Right lung (tissue), 5 donors: Measurements from ENCODE around the gene PCDHGA1. TPM values are rescaled to one million over a fixed set of nuclear protein-coding genes. Genes with fewer than 3 reads are reported as not detected.
"Not testable (repeated sequence)": the region's sequence is repeated elsewhere in the genome, so short reads cannot be mapped to it uniquely, and the experiment has no call there.

Experiments used
- DNase-seq, 2 donors: peaks; one replicate each; pipeline ENCODE4 v3.0.0-alpha.2; 2013
- polyA plus RNA-seq, 5 donors: library from polyadenylated mRNA; unstranded; fragments of 120-200 nt; gene quantifications; one replicate each; pipeline versions ENCODE4 v1.2.1 to v1.2.3, GENCODE V29; 2013; ENCODE audit warnings: inconsistent platforms in 1 of 5, low replicate concordance in 1 of 5; ENCODE audit not compliant: insufficient read length in 5 of 5, insufficient read depth in 1 of 5

The PCDHGA1 gene
- polyA plus RNA-seq, 5 donors, result 0.50 to 1.0 (median 0.72) TPM

DNA sequence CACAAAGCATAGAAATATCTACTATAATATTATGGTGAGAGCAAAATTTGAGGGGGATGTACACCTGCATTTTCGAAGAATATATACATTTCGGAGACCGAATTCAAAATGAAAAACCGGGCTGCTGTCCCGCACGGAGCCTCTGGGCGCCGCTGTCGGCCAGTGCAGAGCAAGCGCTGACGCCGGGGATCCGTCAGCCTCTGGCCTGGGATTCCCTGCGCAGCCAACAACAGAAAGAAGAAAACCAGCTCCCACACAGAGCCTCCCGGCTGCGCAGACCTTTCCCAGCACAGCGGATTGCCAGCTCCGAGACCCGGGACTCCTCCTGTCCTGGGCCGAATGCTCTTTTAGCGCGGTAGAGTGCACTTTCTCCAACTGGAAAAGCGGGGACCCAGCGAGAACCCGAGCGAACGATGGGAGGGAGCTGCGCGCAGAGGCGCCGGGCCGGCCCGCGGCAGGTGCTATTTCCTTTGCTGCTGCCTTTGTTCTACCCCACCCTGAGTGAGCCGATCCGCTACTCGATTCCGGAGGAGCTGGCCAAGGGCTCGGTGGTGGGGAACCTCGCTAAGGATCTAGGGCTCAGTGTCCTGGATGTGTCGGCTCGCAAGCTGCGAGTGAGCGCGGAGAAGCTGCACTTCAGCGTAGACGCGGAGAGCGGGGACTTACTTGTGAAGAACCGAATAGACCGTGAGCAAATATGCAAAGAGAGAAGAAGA is 77.6 kb downstream of the PCDHGA1 start, which contains the start of gene PCDHGB6:
Gene PCDHGB6 (plus strand): TSS at position 232 of the 716 bp plus-strand sequence. CDS start 182 bp downstream, at position 414.
- peak in 1 of 2 donors; percentile 20 for DNase-seq

DNA sequence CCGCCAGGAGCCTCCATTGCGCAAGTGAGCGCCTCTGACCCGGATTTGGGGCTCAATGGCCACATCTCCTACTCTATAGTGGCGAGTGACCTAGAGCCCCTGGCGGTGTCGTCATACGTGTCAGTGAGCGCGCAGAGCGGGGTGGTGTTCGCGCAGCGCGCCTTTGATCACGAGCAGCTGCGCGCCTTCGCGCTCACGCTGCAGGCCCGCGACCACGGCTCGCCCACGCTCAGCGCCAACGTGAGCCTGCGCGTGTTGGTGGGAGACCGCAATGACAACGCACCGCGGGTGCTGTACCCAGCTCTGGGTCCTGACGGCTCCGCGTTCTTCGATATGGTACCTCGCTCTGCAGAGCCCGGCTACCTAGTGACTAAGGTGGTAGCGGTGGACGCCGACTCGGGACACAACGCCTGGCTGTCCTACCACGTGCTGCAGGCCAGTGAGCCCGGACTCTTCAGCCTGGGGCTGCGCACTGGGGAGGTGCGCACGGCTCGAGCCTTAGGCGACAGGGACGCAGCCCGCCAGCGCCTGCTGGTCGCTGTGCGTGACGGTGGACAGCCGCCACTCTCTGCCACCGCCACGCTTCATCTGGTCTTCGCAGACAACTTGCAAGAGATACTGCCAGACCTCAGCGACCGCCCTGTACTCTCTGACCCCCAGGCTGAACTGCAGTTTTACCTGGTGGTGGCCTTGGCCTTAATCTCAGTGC is 79.4 kb downstream of the PCDHGA1 start:
- DNase-seq, result no peak

DNA sequence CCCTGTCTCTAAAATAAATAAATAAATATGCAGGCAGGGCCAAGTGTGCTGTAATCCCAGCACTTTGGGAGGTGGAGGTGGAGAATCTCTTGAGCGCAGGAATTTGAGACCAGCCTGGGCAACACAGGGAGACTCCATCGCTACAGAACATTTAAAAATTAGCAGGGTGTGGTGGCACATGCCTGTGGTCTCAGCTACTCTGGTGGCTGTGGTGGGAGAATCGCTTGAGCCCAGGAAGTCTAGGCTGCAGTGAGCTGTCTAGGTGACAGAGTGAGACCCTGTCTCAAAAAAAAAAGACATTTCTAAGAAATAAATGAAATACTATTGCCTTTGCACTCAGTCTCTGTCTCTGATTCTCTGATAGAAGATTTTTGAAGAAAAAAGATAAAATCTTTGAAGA is 81.3 kb downstream of the PCDHGA1 start:
- no peak for DNase-seq

DNA sequence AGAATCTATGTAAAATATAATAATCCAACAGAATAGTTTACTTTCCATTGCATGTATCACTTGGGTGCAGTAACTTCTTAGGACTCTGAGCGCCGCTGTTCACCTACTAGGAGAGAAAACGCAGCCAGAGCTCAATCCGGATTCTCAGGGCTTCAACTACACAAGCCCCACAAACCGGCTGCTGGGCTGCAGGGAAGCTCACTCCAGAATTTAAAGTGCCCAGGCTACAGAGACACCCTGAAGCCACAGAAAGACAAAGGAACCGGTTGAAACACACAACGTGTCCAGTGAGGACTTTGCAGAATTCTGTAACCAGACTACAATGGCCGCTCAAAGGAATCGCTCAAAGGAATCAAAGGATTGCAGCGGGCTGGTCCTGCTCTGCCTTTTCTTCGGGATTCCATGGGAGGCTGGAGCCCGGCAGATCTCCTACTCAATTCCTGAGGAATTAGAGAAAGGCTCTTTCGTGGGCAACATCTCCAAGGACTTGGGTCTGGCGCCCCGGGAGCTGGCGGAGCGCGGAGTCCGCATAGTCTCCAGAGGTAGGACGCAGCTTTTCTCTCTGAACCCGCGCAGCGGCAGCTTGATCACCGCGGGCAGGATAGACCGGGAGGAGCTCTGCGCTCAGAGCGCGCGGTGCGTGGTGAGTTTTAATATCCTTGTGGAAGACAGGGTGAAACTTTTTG is 82.7 kb downstream of the PCDHGA1 start, which contains the start of gene PCDHGA10:
Gene PCDHGA10 (plus strand): TSS at position 134 of the 686 bp plus-strand sequence. CDS start 189 bp downstream, at position 323.
- DNase-seq, result no peak

DNA sequence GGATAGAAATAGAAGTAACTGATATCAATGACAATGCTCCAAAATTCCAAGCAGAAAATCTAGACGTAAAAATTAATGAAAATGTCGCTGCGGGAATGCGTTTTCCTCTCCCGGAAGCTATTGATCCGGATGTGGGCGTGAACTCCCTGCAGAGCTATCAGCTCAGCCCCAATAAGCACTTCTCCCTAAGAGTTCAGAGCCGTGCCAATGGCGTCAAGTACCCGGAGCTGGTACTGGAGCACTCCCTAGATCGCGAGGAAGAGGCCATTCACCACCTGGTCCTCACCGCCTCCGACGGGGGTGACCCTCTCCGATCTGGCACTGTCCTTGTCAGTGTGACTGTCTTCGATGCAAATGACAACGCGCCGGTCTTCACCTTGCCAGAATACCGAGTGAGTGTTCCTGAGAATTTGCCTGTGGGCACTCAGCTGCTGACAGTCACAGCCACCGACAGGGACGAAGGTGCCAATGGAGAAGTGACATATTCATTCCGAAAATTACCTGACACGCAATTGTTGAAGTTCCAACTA is 83.3 kb downstream of the PCDHGA1 start:
- no peak for DNase-seq

DNA sequence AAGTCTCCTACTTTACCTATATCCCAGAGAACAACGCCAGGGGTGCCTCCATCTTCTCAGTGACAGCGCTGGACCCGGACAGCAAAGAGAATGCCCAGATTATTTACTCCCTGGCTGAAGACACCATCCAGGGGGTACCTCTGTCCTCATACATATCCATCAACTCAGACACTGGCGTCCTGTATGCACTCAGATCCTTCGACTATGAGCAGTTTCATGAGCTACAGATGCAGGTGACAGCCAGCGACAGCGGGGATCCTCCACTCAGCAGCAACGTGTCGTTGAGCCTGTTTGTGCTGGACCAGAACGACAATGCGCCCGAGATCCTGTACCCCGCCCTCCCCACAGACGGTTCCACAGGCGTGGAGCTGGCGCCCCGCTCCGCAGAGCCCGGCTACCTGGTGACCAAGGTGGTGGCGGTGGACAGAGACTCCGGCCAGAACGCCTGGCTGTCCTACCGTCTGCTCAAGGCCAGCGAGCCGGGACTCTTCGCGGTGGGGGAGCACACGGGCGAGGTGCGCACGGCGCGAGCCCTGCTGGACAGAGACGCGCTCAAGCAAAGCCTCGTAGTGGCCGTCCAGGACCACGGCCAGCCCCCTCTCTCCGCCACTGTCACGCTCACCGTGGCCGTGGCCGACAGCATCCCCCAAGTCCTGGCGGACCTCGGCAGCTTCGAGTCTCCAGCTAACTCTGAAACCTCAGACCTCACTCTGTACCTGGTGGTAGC is 84.4 kb downstream of the PCDHGA1 start:
- not testable (repeated sequence) for DNase-seq

DNA sequence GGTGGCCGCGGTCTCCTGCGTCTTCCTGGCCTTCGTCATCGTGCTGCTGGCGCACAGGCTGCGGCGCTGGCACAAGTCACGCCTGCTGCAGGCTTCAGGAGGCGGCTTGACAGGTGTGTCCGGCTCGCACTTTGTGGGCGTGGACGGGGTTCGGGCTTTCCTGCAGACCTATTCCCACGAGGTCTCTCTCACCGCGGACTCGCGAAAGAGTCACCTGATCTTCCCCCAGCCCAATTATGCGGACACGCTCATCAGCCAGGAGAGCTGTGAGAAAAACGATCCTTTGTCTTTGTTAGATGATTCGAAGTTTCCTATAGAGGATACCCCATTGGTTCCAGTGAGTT is 84.9 kb downstream of the PCDHGA1 start:
- not testable (repeated sequence) for DNase-seq

DNA sequence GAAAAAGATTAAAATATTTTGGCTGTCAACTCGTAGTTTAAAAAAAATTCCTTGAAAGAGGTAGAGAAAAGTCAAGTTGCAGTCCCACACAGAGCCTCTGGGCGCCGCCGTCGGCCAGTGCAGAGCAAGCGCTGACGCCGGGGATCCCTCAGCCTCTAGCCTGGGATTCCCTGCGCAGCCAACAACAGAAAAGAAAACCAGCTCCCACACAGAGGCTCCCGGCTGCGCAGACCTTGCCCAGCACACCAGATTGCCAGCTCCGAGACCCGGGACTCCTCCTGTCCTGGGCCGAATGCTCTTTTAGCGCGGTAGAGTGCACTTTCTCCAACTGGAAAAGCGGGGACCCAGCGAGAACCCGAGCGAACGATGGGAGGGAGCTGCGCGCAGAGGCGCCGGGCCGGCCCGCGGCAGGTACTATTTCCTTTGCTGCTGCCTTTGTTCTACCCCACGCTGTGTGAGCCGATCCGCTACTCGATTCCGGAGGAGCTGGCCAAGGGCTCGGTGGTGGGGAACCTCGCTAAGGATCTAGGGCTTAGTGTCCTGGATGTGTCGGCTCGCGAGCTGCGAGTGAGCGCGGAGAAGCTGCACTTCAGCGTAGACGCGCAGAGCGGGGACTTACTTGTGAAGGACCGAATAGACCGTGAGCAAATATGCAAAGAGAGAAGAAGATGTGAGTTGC is 87.3 kb downstream of the PCDHGA1 start, which contains the start of gene PCDHGB7:
Gene PCDHGB7 (plus strand): TSS at position 184 of the 679 bp plus-strand sequence. CDS start 183 bp downstream, at position 367.
- peak; percentile 42 to 61 for DNase-seq

DNA sequence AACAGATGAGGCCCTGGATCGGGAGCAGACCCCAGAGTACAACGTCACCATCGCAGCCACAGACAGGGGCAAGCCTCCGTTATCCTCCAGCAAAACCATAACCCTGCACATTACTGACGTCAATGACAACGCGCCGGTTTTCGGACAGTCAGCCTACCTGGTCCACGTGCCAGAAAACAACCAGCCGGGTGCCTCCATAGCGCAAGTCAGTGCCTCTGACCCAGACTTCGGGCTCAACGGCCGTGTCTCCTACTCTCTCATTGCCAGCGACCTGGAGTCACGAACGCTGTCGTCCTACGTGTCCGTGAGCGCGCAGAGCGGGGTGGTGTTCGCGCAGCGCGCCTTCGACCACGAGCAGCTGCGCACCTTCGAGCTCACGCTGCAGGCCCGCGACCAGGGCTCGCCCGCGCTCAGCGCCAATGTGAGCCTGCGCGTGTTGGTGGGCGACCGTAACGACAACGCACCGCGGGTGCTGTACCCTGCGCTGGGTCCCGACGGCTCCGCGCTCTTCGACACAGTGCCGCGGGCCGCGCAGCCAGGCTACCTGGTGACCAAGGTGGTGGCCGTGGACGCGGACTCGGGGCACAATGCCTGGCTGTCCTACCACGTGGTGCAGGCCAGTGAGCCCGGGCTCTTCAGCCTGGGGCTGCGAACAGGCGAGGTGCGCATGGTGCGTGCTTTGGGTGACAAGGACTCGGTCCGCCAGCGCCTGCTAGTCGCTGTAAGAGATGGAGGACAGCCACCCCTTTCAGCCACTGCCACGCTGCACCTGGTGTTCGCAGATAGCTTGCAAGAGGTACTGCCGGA is 89.0 kb downstream of the PCDHGA1 start:
- no peak for DNase-seq

DNA sequence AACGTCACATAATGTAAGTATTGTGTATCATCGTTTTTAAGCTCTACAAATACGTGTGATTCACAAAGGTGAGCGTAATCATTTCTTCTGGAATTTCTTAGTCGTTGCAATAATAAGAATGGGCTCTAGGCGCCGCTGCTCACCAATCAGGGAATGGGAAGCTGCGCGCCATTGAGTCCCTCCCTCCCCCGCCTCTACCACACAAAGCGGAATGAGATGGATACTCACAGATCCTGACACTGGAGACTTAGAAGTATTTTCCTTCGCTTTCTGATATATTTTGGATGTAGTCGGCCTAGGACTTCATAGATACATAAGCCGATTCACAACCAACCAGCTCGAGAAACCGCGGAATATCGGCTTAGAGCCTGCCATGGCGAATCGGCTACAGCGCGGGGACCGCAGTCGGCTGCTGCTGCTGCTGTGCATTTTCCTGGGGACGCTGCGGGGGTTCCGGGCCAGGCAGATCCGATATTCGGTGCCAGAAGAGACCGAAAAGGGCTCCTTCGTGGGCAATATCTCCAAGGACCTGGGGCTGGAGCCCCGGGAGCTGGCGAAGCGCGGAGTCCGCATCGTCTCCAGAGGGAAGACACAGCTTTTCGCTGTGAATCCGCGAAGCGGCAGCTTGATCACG is 90.7 kb downstream of the PCDHGA1 start, which contains the start of gene PCDHGA11:
Gene PCDHGA11 (plus strand): TSS at position 197 of the 634 bp plus-strand sequence. CDS start 177 bp downstream, at position 374.
- no peak for DNase-seq

DNA sequence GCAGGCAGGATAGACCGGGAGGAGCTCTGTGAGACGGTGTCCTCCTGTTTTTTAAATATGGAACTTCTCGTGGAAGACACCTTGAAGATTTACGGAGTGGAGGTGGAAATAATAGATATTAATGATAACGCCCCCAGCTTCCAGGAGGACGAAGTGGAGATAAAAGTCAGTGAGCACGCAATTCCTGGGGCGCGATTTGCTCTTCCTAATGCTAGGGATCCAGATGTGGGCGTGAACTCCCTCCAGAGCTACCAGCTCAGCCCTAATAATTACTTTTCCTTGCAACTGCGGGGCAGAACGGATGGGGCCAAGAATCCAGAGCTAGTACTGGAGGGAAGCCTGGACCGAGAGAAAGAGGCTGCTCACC is 91.2 kb downstream of the PCDHGA1 start:
- DNase-seq, result no peak

DNA sequence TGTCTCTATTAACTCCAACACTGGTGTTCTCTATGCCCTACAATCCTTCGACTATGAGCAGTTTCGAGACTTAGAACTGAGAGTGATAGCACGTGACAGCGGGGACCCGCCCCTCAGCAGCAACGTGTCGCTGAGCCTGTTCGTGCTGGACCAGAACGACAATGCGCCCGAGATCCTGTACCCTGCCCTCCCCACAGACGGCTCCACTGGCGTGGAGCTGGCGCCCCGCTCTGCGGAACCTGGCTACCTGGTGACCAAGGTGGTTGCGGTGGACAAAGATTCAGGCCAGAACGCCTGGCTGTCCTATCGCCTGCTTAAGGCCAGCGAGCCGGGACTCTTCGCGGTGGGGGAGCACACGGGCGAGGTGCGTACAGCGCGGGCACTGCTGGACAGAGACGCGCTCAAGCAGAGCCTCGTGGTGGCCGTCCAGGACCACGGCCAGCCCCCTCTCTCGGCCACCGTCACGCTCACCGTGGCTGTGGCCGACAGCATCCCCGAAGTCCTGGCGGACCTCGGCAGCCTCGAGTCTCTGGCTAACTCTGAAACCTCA is 92.5 kb downstream of the PCDHGA1 start:
- no peak for DNase-seq

DNA sequence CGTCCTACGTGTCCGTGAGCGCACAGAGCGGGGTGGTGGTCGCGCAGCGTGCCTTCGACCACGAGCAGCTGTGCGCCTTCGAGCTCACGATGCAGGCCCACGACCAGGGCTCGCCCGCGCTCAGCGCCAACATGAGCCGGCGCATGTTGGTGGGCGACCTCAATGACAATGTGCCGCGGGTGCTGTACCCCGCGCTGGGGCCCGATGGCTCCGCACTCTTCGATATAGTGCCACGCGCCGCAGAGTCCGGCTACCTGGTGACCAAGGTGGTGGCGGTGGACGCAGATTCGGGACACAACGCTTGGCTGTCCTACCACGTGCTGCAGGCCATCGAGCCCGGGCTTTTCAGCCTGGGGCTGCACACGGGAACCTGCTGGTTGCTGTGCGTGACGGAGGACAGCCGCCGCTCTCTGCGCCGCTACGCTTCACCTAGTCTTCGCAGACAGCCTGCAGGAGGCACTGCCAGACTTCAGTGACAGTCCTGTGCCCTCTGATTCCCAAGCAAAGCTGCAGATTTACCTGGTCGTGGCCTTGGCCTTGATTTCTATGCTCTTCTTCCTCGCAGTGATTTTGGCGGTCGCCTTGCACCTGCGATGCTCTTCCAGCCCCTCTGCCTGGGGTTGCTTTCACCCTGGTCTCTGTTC is 97.6 kb downstream of the PCDHGA1 start:
- no peak for DNase-seq

DNA sequence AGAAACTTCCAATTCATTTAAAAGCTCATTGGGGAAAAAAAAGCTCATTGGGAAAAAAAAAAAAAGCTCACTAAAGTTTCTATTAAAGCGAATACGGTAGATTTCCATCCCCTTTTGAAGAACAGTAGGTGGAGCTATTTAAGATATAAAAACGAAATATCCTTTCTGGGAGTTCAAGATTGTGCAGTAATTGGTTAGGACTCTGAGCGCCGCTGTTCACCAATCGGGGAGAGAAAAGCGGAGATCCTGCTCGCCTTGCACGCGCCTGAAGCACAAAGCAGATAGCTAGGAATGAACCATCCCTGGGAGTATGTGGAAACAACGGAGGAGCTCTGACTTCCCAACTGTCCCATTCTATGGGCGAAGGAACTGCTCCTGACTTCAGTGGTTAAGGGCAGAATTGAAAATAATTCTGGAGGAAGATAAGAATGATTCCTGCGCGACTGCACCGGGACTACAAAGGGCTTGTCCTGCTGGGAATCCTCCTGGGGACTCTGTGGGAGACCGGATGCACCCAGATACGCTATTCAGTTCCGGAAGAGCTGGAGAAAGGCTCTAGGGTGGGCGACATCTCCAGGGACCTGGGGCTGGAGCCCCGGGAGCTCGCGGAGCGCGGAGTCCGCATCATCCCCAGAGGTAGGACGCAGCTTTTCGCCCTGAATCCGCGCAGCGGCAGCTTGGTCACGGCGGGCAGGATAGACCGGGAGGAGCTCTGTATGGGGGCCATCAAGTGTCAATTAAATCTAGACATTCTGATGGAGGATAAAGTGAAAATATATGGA is 100.2 kb downstream of the PCDHGA1 start, which contains the start of gene PCDHGA12:
Gene PCDHGA12 (plus strand): TSS at position 176 of the 782 bp plus-strand sequence. CDS start 253 bp downstream, at position 429.
- DNase-seq, result no peak

DNA sequence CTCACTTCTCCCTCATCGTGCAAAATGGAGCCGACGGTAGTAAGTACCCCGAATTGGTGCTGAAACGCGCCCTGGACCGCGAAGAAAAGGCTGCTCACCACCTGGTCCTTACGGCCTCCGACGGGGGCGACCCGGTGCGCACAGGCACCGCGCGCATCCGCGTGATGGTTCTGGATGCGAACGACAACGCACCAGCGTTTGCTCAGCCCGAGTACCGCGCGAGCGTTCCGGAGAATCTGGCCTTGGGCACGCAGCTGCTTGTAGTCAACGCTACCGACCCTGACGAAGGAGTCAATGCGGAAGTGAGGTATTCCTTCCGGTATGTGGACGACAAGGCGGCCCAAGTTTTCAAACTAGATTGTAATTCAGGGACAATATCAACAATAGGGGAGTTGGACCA is 101.0 kb downstream of the PCDHGA1 start:
- no peak for DNase-seq

DNA sequence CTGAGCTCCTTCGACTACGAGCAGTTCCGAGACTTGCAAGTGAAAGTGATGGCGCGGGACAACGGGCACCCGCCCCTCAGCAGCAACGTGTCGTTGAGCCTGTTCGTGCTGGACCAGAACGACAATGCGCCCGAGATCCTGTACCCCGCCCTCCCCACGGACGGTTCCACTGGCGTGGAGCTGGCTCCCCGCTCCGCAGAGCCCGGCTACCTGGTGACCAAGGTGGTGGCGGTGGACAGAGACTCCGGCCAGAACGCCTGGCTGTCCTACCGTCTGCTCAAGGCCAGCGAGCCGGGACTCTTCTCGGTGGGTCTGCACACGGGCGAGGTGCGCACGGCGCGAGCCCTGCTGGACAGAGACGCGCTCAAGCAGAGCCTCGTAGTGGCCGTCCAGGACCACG is 102.0 kb downstream of the PCDHGA1 start:
- not testable (repeated sequence) for DNase-seq

DNA sequence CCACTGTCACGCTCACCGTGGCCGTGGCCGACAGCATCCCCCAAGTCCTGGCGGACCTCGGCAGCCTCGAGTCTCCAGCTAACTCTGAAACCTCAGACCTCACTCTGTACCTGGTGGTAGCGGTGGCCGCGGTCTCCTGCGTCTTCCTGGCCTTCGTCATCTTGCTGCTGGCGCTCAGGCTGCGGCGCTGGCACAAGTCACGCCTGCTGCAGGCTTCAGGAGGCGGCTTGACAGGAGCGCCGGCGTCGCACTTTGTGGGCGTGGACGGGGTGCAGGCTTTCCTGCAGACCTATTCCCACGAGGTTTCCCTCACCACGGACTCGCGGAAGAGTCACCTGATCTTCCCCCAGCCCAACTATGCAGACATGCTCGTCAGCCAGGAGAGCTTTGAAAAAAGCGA is 102.4 kb downstream of the PCDHGA1 start:
- not testable (repeated sequence) for DNase-seq
